Middle frontal gyrus (tissue), 1 donor: Measurements from ENCODE around the gene RAB11FIP4.
"Not testable (repeated sequence)": the region's sequence is repeated elsewhere in the genome, so short reads cannot be mapped to it uniquely, and the experiment has no call there.

Experiments used
- DNase-seq: peaks from one replicate; pipeline ENCODE4 v3.0.0-alpha.2; 2015; ENCODE audit warnings: low spot score; ENCODE audit errors: extremely low spot score

Gene RAB11FIP4

DNA sequence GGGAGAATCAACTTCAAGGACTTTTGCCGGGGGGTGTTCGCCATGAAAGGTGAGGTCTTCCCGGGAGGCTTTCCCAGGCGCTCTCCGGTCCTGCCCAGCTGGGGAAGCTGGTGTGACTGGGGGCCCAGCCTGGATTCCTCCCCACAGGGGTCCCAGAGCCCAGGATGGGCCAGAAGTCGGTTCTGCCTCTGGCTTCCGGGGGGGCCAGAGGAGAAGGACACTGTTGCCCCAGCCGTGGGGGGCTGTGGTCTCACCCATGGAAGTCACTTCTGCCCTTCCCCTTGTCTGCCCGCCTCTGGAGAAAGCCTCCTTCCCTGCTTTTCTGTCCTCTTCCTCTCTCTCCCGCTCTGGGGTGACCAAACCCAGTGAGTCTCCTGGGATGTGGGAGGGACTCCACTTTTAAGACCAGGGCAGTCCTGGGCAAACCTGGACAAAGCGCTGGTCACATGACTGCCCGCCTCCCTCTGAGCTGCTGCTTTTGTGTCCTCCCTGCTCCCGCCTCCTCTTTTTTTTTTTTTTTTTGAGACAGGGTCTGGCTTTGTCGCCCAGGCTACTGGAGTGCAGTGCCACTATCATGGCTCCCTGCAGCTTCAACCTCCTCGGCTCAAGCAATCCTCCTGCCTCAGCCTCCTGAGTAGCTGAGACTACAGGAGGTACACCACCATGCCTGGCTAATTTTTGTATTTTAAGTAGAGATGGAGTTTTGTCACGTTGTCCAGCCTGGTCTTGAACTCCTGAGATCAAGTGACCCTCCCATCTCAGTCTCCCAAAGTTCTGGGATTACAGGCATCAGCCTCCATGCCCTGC lies 40.6 kb downstream of the RAB11FIP4 start:
- no peak for DNase-seq

DNA sequence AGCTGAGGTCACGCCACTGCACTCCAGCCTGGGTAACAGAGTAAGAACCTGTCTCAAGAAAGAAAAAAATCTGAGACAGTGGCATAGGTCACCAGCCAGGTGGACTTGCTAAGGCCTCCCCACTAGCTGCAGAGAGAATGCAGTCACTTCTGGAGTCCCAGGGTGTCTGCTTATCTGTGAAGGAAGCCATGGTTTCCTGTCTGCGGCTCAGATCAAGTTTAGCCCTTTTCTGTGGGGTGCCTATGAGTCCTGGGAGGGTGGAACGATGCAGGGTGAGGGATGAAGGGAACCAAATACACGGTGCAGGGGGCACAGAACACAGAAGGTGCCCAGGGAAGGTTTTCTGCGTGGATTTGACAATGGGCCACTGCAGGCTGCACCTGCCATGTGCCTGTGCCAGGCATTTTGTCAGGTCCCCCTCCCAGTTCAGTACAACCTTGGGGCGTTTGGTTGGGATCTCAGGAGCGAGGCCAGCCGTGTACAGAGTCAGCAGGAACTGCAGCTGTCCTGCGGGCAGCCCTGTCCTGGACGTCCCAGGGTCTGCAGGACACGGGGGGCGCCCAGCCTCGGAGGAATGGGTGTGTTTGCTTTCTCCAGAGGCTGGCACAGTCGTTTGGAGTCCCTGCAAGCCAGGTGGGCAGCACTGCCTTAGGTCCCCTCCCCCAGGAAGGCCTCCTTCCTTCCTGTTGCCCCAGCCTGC lies 41.8 kb downstream of the RAB11FIP4 start:
- no peak for DNase-seq

DNA sequence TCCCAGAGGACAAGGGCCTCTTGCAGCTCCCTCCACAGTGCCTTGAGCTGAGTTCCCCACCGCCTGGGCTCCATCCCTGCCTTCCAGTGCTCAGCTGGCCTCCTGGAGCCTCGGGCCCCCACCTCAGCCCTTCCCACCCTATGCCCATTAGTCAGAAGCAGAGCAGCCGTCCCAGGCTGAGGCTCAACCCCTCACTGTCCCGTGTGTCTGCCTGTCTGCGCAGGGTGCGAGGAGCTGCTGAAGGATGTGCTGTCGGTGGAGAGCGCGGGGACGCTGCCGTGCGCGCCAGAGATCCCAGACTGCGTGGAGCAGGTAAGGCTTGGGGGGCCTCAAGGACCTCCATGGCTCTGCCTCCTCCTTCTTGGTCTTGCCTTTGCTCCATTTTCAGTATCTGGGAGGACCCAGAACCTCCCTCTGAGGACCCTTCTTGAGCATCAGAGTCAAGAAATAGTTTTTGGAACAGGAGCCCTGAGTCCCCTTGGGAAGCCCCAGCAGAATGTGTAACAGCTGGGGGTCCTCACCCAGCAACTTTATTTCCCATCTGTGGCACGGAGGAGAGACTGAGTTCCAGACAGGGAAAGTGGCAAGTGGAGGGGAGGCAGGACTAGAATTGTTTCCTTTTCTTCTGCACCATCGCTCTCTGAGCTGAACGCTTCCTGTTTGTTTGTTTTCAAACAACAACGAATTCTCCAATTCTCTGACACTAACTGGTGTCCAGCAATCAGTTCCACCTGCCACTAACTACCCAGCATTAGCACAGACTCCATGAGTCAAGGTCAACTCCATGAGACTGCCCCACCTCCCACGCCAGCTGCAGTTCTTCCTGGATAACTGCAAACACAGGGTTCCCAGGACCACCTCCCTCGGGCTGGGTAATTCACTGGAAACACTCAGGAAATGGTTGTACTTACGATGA lies 42.6 kb downstream of the RAB11FIP4 start:
- no peak for DNase-seq

DNA sequence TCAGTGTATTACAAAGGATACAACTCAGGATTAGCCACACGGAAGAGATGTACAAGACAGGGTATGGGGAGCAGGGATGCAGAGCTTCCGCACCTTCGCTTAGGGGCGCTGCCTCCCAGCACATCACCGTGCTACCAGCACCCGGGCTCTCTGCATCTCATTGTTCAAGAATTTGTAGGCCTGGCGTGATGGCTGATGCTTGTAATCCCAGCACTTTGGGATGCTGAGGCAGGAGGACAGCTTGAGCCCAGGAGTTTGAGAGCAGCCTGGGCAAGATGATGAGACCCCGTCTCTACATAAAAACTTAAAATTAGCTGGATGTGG lies 43.2 kb downstream of the RAB11FIP4 start:
- DNase-seq = no peak

- DNase-seq = no peak
These were observed 44.1 kb downstream of the RAB11FIP4 start for GRCh38 chr17:31435581-31435980.

DNA sequence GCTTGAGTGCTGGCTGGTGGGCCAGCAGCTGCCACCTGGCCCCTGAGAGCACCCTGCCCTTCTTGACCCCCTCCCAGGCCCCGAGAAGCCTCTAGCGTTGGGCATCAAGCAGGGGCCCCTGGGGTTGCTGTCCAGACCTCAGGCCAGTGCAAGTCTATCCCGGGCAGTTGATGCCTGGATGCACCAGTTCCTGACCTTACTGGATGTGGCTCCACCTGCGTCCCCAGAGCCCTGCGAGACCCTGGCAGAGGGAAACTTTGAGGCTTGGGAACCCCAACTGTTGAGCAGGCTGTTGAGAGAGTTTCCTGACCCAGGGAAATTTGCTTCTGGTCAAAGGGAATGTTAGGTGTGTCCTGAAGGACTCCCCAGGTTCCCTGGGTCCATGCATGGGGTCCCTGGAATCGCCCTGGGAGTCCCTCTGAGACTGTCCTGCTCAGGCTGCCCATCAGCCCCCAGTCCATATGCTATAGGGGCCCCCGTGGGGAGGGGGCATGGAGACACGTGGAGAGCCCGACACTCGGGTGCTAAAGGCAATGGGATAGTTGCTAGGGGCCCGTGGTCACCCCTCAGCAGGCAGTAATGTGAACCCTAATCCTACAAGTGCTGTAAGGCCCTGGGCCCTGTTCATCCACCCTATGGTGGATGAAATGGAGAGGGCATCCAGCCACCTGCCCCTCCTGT lies 46.4 kb downstream of the RAB11FIP4 start:
- no peak for DNase-seq

DNA sequence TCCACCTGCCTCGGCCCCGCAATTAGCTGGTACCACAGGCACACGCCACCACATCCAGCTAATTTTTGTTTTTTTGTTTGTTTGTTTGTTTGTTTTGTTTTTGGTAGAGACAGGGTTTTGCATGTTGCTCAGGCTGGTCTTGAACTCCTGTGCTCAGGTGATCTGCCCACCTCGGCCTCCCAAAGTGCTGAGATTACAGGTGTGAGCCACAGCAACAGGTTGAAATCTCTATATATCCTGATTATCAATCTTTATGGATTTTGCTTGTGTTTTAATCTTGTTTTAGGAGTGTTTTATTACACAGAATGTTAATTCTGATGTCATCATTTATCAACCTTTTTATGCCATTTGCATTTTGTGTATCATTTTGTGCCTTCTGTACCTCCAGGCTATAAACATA lies 48.2 kb downstream of the RAB11FIP4 start:
- DNase-seq = no peak

DNA sequence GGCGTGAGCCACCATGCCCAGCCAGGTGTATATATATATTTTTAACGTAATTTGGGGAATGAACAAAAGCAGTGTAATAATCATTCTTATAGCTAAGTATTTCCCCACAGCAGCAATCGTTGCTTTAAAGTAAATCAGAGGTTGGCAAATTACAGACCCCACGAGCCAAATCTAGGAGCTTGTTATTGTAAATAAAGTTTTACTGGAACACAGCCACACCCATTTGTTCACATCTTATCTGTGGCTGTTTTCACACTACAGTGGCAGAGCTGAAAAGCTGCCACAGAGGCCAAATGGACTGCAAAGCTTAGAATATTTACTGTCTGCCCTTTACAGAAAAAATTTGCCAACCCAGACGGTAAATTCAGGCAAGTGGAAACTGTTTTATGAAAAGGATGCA lies 50.8 kb downstream of the RAB11FIP4 start:
- DNase-seq = no peak

- not testable (repeated sequence) for DNase-seq
These were observed 51.4 kb downstream of the RAB11FIP4 start for GRCh38 chr17:31442856-31443255.

DNA sequence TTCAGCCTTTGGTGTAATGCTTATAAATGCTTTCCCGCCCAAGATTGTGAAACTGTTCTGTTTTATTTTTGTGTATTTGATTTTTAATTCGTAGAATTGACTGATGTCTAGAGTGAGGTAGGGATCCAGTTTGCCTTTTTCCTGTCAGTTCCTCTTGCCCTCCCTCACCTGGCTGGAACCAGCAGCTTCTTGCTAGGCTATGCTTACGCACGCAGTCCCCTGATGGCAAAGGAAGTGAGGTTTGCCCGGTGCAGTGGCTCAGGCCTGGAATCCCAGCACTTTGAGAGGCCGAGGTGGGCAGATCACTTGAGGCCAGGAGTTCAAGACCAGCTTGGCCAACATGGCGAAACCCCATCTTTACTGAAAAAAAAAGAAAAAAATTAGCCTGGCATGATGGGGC lies 51.9 kb downstream of the RAB11FIP4 start:
- DNase-seq = no peak

GRCh38 chr17:31444026-31444425 lies 52.6 kb downstream of the RAB11FIP4 start:
- DNase-seq = peak; percentile 30

- DNase-seq = no peak
These were observed 54.9 kb downstream of the RAB11FIP4 start for GRCh38 chr17:31446195-31446967.

GRCh38 chr17:31448467-31449077 lies 57.1 kb downstream of the RAB11FIP4 start:
- DNase-seq = no peak

GRCh38 chr17:31449111-31449510 lies 57.6 kb downstream of the RAB11FIP4 start:
- no peak for DNase-seq

- DNase-seq = no peak
These were observed 58.3 kb downstream of the RAB11FIP4 start for GRCh38 chr17:31449746-31450145.

- no peak for DNase-seq
These were observed 60.6 kb downstream of the RAB11FIP4 start for GRCh38 chr17:31452101-31452500.

GRCh38 chr17:31452561-31453110 lies 61.2 kb downstream of the RAB11FIP4 start:
- no peak for DNase-seq

DNA sequence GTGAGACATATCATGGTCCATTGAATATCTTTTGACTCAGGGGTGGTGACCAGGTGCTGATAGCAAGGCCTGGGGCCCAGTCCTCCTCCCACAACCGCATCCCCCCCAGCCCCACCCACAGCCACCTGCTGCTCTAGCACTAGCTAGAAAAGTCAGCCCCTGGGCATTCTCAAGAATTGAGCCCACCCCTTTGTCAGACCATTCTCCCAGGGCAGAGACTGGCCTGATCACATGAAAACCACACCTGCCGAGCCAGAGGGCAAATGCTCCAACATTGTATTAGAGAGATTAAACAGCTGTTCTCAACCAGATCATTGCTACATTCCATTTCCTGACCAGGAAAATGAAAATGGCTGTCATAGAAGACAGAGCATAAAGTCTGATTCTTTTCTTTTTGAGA lies 62.4 kb downstream of the RAB11FIP4 start:
- DNase-seq = no peak

GRCh38 chr17:31456814-31457213 lies 65.3 kb downstream of the RAB11FIP4 start:
- DNase-seq = no peak
